Hepatic stellate cell (primary cell): ENCODE data around the gene DMRTC1.
"Not testable (repeated sequence)": the region's sequence is repeated elsewhere in the genome, so short reads cannot be mapped to it uniquely, and the experiment has no call there.

Experiments
- DNase-seq: peaks from one replicate; pipeline ENCODE4 v3.0.0; 2011; ENCODE audit warnings: low spot score

The DMRTC1 gene

GRCh38 chrX:72943819-72944169 lies at the start of gene DMRTC1:
DMRTC1 (minus strand) TSS chrX:72943837; CDS start chrX:72875694, 68,143 bp downstream.
- DNase-seq = not testable (repeated sequence)

GRCh38 chrX:72980894-72981469 lies 37.3 kb upstream of the DMRTC1 start:
- not testable (repeated sequence) for DNase-seq

- DNase-seq = not testable (repeated sequence)
These were observed 31.2 kb upstream of the DMRTC1 start for GRCh38 chrX:72974885-72975284.

GRCh38 chrX:72971859-72972258 lies 28.2 kb upstream of the DMRTC1 start:
- not testable (repeated sequence) for DNase-seq

GRCh38 chrX:72959971-72960370 lies 16.3 kb upstream of the DMRTC1 start:
- not testable (repeated sequence) for DNase-seq

- DNase-seq = not testable (repeated sequence)
These were observed 410 bp downstream of the DMRTC1 start for GRCh38 chrX:72943035-72943818.

- not testable (repeated sequence) for DNase-seq
These were observed 1.4 kb downstream of the DMRTC1 start for GRCh38 chrX:72942272-72942671.

- not testable (repeated sequence) for DNase-seq
These were observed 5.7 kb downstream of the DMRTC1 start, which contains the start of gene FAM236A for GRCh38 chrX:72937906-72938305. FAM236A (plus strand) TSS chrX:72938206; CDS start chrX:72938263, 57 bp downstream.

GRCh38 chrX:72936882-72937455 lies 6.7 kb downstream of the DMRTC1 start:
- DNase-seq = not testable (repeated sequence)

GRCh38 chrX:72936455-72936854 lies 7.2 kb downstream of the DMRTC1 start:
- not testable (repeated sequence) for DNase-seq

- not testable (repeated sequence) for DNase-seq
These were observed 11.4 kb downstream of the DMRTC1 start for GRCh38 chrX:72932283-72932682.

GRCh38 chrX:72916096-72916495 lies 27.5 kb downstream of the DMRTC1 start:
- DNase-seq = not testable (repeated sequence)

GRCh38 chrX:72912315-72912714 lies 31.3 kb downstream of the DMRTC1 start, which contains the start of gene FAM236C:
FAM236C (plus strand) TSS chrX:72912615; CDS start chrX:72912715, 100 bp downstream.
- not testable (repeated sequence) for DNase-seq

- DNase-seq = not testable (repeated sequence)
These were observed 53.9 kb downstream of the DMRTC1 start for GRCh38 chrX:72889740-72890139.

- not testable (repeated sequence) for DNase-seq
These were observed 60.7 kb downstream of the DMRTC1 start for GRCh38 chrX:72882898-72883297.

GRCh38 chrX:72837532-72837931 lies 106.1 kb downstream of the DMRTC1 start:
- DNase-seq = not testable (repeated sequence)

GRCh38 chrX:72830701-72831100 lies 112.9 kb downstream of the DMRTC1 start:
- not testable (repeated sequence) for DNase-seq
